RWPE1 (cell line): ENCODE data around the gene SIKE1.

Source experiments
- CTCF ChIA-PET: fragments of 350-600 bp; sonication (Branson Sonifier 250); formaldehyde crosslinking; extraction: SDS; loops from one replicate; lab custom pipeline; 2021; lab: Yijun Ruan, JAX
- POLR2A ChIA-PET: fragments of 400-600 bp; formaldehyde crosslinking; extraction: SDS; loops from one replicate; lab custom pipeline; 2020; ENCODE audit warnings: antibody characterized with exemption; ENCODE audit not compliant: low non-redundant PET; lab: Yijun Ruan, JAX
- DNase-seq: peaks from one replicate; pipeline ENCODE4 v3.0.0; 2012; ENCODE audit warnings: low spot score
- H3K27ac ChIP-seq: fragments of 450-650 bp; 2 replicates; pipeline ENCODE4 v1.5.1; 2017
- CTCF ChIP-seq: fragments of 450-650 bp; conservative IDR thresholded peaks from 2 replicates; pipeline ENCODE4 v1.5.1; 2017; ENCODE audit warnings: low read depth, mild to moderate bottlenecking

SIKE1 gene

DNA sequence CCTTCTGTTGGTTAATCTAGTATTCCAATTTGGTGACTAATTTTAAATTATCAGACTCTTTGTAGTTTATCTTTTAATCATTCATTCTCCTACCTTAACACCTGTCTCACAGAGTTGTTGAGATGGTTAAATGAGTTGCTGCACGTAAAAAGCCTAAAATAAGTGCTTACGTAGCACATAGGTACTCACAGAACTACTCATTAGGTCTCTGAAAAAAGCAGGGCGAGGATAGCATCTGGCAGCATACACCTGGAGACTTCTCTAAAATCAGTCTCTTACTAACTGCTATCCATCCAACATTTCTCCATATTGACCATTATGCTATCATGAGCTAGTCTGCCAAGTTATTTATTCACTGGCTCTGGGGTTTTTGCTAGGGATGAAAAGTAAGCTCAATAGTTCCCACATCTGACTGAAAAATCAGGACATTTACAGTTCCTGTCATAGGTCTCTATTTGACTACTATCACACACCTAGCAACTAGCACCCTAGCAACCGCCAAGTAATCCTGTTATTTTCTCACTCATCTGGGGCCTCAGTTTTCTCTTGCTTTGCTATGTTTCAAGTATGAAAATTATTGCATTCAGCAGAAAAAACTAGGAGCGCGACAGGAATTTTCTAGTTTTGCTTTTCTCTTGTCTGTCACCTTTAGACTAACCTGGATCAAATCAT lies 33.9 kb downstream of the SIKE1 start:
- no peak for TF ChIP-seq CTCF
- CTCF ChIA-PET = no interaction called here
- no peak for DNase-seq
- POLR2A ChIA-PET = no interaction called here
- no peak overlapping the region for H3K27ac ChIP-seq

DNA sequence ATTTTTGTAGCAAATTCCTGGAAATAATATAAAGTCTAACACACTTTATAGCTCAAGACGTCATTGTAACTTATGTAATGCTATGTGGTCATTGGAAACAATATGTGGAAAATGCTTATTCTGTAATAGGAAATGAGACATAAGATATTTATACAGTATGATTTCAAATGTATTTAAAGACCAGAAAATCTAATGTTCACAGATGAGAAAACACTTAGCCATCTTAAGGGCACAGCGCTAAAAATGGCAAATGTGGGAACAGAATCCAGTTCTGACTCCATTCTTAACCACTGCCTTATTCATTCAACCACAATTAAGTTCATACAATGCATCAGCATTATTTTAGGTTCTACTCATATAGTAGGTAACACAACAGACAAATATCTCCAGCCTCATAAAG lies 35.2 kb downstream of the SIKE1 start:
- CTCF ChIA-PET = interaction anchor here (0.6 to 1.2 kb wide), 4 partner anchors 26 to 1334 kb away, joined by 3 read pairs; no protein-coding TSS in a partner anchor
- DNase-seq = no peak
- POLR2A ChIA-PET = no interaction called here
- no peak overlapping the region for H3K27ac ChIP-seq
- no peak for TF ChIP-seq CTCF

- no peak for DNase-seq
- no peak overlapping the region for H3K27ac ChIP-seq
- ChIA-PET POLR2A (no interaction called here), CTCF (no interaction called here)
- no peak for TF ChIP-seq CTCF
Observed at GRCh38 chr1:114741963-114742746, 38.3 kb downstream of the SIKE1 start.

DNA sequence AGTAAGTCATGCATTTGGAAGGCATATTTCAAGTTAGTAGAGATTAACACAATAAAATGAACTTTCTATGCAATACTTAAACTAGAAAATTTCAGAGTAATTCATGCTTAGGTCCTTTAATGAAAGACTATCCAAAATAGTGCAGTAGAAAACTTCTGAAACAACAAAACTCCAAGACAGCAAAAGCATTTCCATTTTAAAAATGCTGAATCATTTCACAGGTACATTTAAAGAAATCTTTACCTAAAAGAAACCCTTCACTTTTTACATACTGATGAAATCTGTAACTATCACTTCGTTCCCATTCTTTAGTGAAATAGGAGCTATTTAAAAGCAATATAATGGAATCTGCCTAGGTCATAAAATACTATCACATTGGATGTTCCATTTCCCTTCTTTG lies 40.2 kb downstream of the SIKE1 start:
- CTCF ChIA-PET = no interaction called here
- no peak for DNase-seq
- TF ChIP-seq CTCF = no peak
- no peak overlapping the region for H3K27ac ChIP-seq
- POLR2A ChIA-PET = no interaction called here

DNA sequence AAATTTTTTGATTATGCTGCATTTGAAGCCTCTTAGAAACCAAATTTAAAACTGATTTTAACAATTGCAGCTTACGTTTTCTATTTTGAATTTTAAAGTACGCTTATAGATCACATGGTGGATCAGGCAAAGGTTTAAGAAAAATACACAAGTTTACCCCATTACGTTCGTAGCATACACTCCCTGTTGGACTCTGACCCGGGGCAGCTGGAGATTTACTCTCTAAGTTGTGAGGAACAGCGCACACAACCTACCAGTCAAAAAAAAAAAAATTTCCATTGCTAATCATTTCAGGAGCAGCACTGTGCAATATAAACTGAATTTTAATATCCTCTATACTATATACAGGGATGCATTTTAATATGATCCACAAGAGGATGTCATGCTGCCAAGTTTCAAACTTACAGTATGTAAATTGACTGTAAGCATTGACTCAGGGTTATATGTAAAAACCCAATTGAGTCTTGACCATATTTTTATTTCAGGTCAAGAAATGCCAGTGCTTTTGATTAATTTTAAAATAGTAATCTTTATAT lies 43.1 kb downstream of the SIKE1 start:
- ChIA-PET CTCF (no interaction called here), POLR2A (no interaction called here)
- DNase-seq = no peak
- TF ChIP-seq CTCF = no peak
- H3K27ac ChIP-seq = no peak overlapping the region

DNA sequence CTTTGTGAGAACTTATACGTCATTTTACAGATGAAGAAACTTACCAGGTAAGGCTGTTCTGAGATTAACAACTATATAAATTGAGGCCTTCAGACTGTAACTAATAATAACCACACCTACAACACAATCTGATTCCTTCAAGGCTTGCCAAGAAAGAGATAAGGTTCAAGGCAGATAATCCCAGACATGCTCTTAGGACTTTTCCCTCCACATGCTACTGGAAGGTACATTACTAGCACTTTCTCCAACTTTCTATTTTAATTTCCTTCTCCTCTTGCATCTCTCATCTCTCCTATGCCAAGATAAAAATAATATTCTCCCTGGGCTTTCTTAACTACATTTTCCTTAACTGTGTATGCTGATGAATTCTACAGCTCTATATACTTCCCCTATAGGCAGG lies 45.0 kb downstream of the SIKE1 start:
- TF ChIP-seq CTCF = no peak
- CTCF ChIA-PET = interaction anchor here (0.7 kb wide), 1 partner anchor 366 kb away, joined by 5 read pairs; no protein-coding TSS in a partner anchor

More for the DNA sequence above, 45.0 kb downstream of the SIKE1 start:
- POLR2A ChIA-PET = interaction anchor here (0.6 kb wide), 1 partner anchor 598 kb away, joined by 3 read pairs; no protein-coding TSS in a partner anchor
- H3K27ac ChIP-seq = no peak overlapping the region
- DNase-seq = no peak
